GM21576 (cell line): ENCODE data around the gene GRIA3.
"Not testable (repeated sequence)": the region's sequence is repeated elsewhere in the genome, so short reads cannot be mapped to it uniquely, and the experiment has no call there.

Experiments
- ATAC-seq: cut with Tn5 transposase; IDR thresholded peaks from one replicate; pipeline ENCODE4 v1.9.1; 2021; ENCODE audit warnings: mild to moderate bottlenecking, moderate library complexity; ENCODE audit not compliant: unreplicated experiment

The GRIA3 gene

DNA sequence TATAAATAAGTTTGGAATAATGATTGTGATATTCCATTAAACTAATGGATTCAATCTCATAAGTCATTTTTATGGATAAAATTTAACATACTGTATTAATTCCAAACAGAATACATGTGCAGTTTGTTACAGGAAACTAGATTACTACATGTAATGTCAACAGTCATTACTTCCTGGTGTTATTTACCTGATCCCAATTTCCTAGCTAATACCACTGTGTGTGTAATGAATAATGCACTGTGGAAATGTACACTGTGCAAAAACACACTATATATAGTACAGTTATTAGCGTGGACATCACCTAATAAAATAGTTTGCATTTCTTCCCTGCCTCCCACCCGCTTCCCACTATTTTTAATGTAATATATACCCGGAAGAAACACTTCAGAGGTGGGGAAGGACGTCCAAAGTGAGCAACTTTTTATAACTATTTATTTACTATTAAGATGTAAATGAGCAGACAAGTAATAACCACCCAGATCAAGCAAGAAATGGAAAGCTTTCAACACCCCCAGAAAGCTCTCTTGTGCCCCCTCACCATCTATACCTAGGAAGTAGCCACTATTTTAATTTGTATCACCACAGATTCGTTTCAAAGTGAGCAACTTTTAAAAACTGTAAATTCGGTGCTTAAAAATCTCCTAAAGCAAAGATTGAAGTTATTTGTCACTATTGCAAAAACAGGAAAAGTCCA is 329.7 kb downstream of the GRIA3 start:
- no peak for ATAC-seq

- not testable (repeated sequence) for ATAC-seq
These were observed 330.2 kb downstream of the GRIA3 start for GRCh38 chrX:123514279-123514640.

- no peak for ATAC-seq
These were observed 334.7 kb downstream of the GRIA3 start for GRCh38 chrX:123518791-123519190.

GRCh38 chrX:123525123-123525725 is 341.1 kb downstream of the GRIA3 start:
- ATAC-seq, result no peak

DNA sequence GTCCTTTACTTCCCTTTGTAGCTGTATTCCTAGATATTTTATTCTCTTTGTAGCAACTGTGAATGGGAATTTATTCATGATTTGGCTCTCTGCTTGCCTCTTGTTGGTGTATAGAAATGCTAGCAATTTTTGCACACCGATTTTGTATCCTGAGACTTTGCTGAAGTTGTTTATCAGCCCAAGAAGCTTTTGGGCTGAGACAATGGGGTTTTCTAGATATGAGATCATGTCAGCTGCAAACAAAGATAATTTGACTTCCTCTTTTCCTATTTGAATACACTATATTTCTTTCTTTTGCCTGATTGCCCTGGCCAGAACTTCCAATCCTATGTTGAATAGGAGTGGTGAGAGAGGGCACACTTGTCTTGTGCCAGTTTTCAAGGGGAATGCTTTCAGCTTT is 346.6 kb downstream of the GRIA3 start:
- not testable (repeated sequence) for ATAC-seq
